OCI-LY1 (cell line): ENCODE data around the gene RNF182.

Experiments
- H2AFZ ChIP-seq: fragments of 200-600 bp; sonication (generic), shearing (Covaris generic); 2 replicates; pipeline ENCODE4 v1.6.0; 2014; ENCODE audit warnings: antibody characterized with exemption, mild to moderate bottlenecking, low read length
- H3F3A ChIP-seq: fragments of 200-600 bp; sonication (generic), shearing (Covaris generic); 2 replicates; pipeline ENCODE4 v1.6.0; 2014; ENCODE audit warnings: mild to moderate bottlenecking, antibody characterized with exemption, low read length, moderate library complexity; ENCODE audit not compliant: insufficient read depth
- H3K27ac ChIP-seq: fragments of 200-600 bp; sonication (generic); 2 replicates; pipeline ENCODE4 v1.5.1; 2014; ENCODE audit warnings: low read length, mixed run types, mild to moderate bottlenecking, low read depth; ENCODE audit not compliant: poor library complexity, severe bottlenecking
- H3K27me3 ChIP-seq: fragments of 200-600 bp; sonication (generic); 2 replicates; pipeline ENCODE4 v1.6.0; 2014; ENCODE audit warnings: antibody characterized with exemption, mild to moderate bottlenecking, low read length, moderate library complexity; ENCODE audit not compliant: insufficient read depth
- H3K36me3 ChIP-seq: fragments of 200-600 bp; sonication (generic); 2 replicates; pipeline ENCODE4 v1.6.1; 2014; ENCODE audit warnings: mild to moderate bottlenecking, antibody characterized with exemption, low read length, moderate library complexity, mixed read lengths; ENCODE audit not compliant: insufficient read depth
- H3K4me1 ChIP-seq: fragments of 200-600 bp; sonication (generic); 2 replicates; pipeline ENCODE4 v1.5.1; 2014; ENCODE audit warnings: mild to moderate bottlenecking, low read length, moderate library complexity; ENCODE audit not compliant: insufficient read depth, severe bottlenecking
- H3K4me2 ChIP-seq: fragments of 200-600 bp; sonication (generic), shearing (Covaris generic); 2 replicates; pipeline ENCODE4 v1.6.1; 2014; ENCODE audit warnings: low read length
- H3K4me3 ChIP-seq: fragments of 200-600 bp; sonication (generic); 2 replicates; pipeline ENCODE4 v1.5.1; 2014; ENCODE audit warnings: low read length, low read depth, mild to moderate bottlenecking, mixed read lengths; ENCODE audit not compliant: poor library complexity, severe bottlenecking
- H3K79me2 ChIP-seq: fragments of 200-600 bp; shearing (Covaris generic); 2 replicates; pipeline ENCODE4 v1.6.1; 2016; ENCODE audit warnings: mixed run types, low read length, mixed read lengths; ENCODE audit not compliant: insufficient read depth
- H3K9ac ChIP-seq: fragments of 200-600 bp; sonication (generic), shearing (Covaris generic); 2 replicates; pipeline ENCODE4 v1.6.1; 2014; ENCODE audit warnings: mild to moderate bottlenecking, low read length, mixed read lengths
- H3K9me2 ChIP-seq: fragments of 200-600 bp; sonication (generic), shearing (Covaris generic); 2 replicates; pipeline ENCODE4 v1.6.1; 2014; ENCODE audit warnings: low read depth, mild to moderate bottlenecking, low read length, mixed read lengths
- H3K9me3 ChIP-seq: fragments of 200-600 bp; shearing (Covaris generic); 2 replicates; pipeline ENCODE4 v1.6.1; 2014; ENCODE audit warnings: low read length, mixed read lengths
- H4K20me1 ChIP-seq: fragments of 200-600 bp; sonication (generic), shearing (Covaris generic); 2 replicates; pipeline ENCODE4 v1.6.0; 2016; ENCODE audit warnings: mild to moderate bottlenecking, low read length; ENCODE audit not compliant: insufficient read depth
- EZH2 ChIP-seq: fragments of 200-600 bp; sonication (generic), shearing (Covaris generic); IDR thresholded peaks from 2 replicates; pipeline ENCODE4 v1.8.0; 2017; ENCODE audit warnings: borderline replicate concordance, mixed run types, mild to moderate bottlenecking, antibody characterized with exemption, low read length, moderate library complexity, mixed read lengths
- TF ChIP-seq, protein P1 (sequence below): fragments of 200-600 bp; sonication (generic), shearing (Covaris generic); IDR thresholded peaks from 2 replicates; pipeline ENCODE4 v1.5.1; 2017; ENCODE audit warnings: mild to moderate bottlenecking, antibody characterized with exemption, low read length, moderate library complexity, mixed read lengths

Gene RNF182

GRCh38 chr6:13980534-13980933 is 55.8 kb downstream of the RNF182 start:
- no peak overlapping the region for H3K4me3 ChIP-seq
- H3K4me1 ChIP-seq = no peaks in the 10 kb centered on the region
- H3K9me3 ChIP-seq = no peaks in the 10 kb centered on the region
- TF ChIP-seq, protein P1, sequence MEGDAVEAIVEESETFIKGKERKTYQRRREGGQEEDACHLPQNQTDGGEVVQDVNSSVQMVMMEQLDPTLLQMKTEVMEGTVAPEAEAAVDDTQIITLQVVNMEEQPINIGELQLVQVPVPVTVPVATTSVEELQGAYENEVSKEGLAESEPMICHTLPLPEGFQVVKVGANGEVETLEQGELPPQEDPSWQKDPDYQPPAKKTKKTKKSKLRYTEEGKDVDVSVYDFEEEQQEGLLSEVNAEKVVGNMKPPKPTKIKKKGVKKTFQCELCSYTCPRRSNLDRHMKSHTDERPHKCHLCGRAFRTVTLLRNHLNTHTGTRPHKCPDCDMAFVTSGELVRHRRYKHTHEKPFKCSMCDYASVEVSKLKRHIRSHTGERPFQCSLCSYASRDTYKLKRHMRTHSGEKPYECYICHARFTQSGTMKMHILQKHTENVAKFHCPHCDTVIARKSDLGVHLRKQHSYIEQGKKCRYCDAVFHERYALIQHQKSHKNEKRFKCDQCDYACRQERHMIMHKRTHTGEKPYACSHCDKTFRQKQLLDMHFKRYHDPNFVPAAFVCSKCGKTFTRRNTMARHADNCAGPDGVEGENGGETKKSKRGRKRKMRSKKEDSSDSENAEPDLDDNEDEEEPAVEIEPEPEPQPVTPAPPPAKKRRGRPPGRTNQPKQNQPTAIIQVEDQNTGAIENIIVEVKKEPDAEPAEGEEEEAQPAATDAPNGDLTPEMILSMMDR = no peak
- TF ChIP-seq EZH2 = no peak
- no peak overlapping the region for H3K9ac ChIP-seq
- H4K20me1 ChIP-seq = no peaks in the 10 kb centered on the region
- no peaks in the 10 kb centered on the region for H3K27me3 ChIP-seq
- no peak overlapping the region for H2AFZ ChIP-seq
- no peaks in the 10 kb centered on the region for H3K79me2 ChIP-seq
- H3K27ac ChIP-seq = no peak overlapping the region
- no peak overlapping the region for H3K4me2 ChIP-seq
- no peaks in the 10 kb centered on the region for H3K9me2 ChIP-seq
- H3F3A ChIP-seq = no peaks in the 10 kb centered on the region
- no peaks in the 10 kb centered on the region for H3K36me3 ChIP-seq

- Histone ChIP-seq H3K27ac (no peak overlapping the region), H3K9ac (no peak overlapping the region)
Observed at GRCh38 chr6:13985663-13986325, 61.0 kb downstream of the RNF182 start.

GRCh38 chr6:13986700-13987399 is 62.1 kb downstream of the RNF182 start:
- H3K79me2 ChIP-seq = no peaks in the 10 kb centered on the region
- no peaks in the 10 kb centered on the region for H3K9me3 ChIP-seq
- H3K27me3 ChIP-seq = 0 out of 2 replicates have a peak, but pooled peaks cover 5% of the 10 kb centered on the region
- H4K20me1 ChIP-seq = no peaks in the 10 kb centered on the region
- H3K27ac ChIP-seq = no peak overlapping the region
- H2AFZ ChIP-seq = no peak overlapping the region
- TF ChIP-seq EZH2 = no peak
- TF ChIP-seq, protein P1 = no peak
- no peak overlapping the region for H3K9ac ChIP-seq
- no peaks in the 10 kb centered on the region for H3F3A ChIP-seq
- H3K36me3 ChIP-seq = no peaks in the 10 kb centered on the region
- no peaks in the 10 kb centered on the region for H3K9me2 ChIP-seq
- no peak overlapping the region for H3K4me2 ChIP-seq
- no peak overlapping the region for H3K4me3 ChIP-seq
- no peaks in the 10 kb centered on the region for H3K4me1 ChIP-seq

More at GRCh38 chr6:13985663-13986325, 61.0 kb downstream of the RNF182 start:
- no peaks in the 10 kb centered on the region for H3K4me1 ChIP-seq
- H3K36me3 ChIP-seq = no peaks in the 10 kb centered on the region
- no peak overlapping the region for H3K4me3 ChIP-seq
- H3K27me3 ChIP-seq = 0 out of 2 replicates have a peak, but pooled peaks cover 4% of the 10 kb centered on the region
- H3F3A ChIP-seq = no peaks in the 10 kb centered on the region
- H3K79me2 ChIP-seq = no peaks in the 10 kb centered on the region
- H2AFZ ChIP-seq = no peak overlapping the region
- H3K4me2 ChIP-seq = no peak overlapping the region
- H3K9me2 ChIP-seq = no peaks in the 10 kb centered on the region
- TF ChIP-seq, protein P1 = no peak
- TF ChIP-seq EZH2 = no peak
- H4K20me1 ChIP-seq = no peaks in the 10 kb centered on the region
- H3K9me3 ChIP-seq = no peaks in the 10 kb centered on the region
